HG03025 (cell line): Measurements from ENCODE around the gene PRODH.
"Not testable (repeated sequence)": the region's sequence is repeated elsewhere in the genome, so short reads cannot be mapped to it uniquely, and the experiment has no call there.

Experiments
- ATAC-seq: cut with Tn5 transposase; IDR thresholded peaks from one replicate; pipeline ENCODE4 v1.9.1; 2021; ENCODE audit warnings: mild to moderate bottlenecking, moderate library complexity; ENCODE audit not compliant: unreplicated experiment, low FRiP score

PRODH gene

DNA sequence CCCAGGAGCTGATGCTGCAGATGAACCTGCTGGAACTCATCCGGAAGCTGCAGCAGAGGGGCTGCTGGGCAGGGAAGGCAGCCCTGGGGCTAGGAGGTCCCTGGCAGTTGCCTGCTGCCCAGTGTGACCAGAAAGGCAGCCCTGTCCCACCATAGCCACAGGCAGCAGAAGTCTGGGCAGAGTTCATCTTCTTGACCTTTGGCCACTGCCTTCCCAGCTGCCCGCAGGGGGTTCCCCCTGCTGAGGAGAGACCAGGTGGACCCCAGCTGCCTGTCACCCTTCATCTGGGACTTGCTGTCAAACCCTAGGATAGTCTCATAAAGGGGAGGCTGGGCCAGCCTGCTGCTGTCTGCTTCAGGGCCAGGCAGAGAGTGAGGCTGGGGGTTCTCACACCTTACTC lies 24.6 kb downstream of the PRODH start:
- not testable (repeated sequence) for ATAC-seq

DNA sequence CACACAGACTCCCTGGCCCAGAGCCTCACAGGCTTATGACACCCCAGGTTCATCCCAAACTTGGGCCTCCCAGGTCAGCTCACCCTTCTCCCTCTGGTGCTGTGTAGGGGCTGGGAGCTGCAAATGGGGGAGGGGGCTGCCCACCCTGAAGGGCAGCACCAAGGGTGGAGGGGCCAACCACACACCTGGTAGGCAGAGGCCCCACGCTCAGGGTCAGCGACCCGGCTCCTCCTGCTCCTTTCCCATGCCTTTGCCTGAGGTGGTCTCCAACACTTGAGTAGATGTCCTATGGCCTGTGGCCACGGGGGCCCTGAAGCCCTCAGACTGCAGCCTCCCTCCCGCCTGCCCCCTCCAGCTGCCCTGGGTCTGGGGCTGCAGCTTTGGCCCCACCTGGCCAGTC lies 26.5 kb downstream of the PRODH start:
- ATAC-seq: no peak

DNA sequence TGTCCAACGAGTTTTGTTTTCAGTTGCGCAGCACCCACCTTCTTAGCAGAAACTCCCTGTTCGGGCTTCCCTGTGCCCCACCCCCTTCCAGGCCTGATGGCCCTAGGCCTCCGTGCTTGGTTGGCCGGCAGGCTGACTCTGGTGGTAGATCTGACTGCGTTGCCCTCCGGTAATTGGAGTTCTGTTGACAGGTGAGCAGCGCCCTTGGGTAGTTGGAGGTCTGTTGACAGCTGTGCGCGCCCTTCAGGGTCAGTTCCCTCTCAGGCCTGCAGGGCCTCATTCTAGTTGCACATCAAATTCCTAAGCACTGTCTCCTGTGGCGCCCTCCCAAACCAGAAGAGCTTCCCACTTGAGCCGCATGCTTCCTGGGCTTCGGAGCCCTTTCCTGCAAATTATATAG lies 29.2 kb downstream of the PRODH start:
- ATAC-seq: no peak

DNA sequence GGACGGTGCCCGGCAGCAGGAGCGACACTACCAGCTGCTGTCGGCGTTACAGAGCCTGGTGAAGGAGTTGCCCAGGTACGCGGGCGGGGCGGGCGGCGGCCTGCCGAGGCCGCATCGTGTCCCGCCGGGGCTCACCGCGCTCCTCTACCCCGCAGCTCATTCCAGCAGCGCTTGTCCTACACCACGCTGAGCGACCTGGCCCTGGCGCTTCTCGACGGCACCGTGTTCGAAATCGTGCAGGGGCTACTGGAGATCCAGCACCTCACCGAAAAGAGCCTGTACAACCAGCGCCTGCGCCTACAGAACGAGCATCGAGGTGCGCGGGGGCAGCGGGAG lies 29.7 kb downstream of the PRODH start:
- not testable (repeated sequence) for ATAC-seq

DNA sequence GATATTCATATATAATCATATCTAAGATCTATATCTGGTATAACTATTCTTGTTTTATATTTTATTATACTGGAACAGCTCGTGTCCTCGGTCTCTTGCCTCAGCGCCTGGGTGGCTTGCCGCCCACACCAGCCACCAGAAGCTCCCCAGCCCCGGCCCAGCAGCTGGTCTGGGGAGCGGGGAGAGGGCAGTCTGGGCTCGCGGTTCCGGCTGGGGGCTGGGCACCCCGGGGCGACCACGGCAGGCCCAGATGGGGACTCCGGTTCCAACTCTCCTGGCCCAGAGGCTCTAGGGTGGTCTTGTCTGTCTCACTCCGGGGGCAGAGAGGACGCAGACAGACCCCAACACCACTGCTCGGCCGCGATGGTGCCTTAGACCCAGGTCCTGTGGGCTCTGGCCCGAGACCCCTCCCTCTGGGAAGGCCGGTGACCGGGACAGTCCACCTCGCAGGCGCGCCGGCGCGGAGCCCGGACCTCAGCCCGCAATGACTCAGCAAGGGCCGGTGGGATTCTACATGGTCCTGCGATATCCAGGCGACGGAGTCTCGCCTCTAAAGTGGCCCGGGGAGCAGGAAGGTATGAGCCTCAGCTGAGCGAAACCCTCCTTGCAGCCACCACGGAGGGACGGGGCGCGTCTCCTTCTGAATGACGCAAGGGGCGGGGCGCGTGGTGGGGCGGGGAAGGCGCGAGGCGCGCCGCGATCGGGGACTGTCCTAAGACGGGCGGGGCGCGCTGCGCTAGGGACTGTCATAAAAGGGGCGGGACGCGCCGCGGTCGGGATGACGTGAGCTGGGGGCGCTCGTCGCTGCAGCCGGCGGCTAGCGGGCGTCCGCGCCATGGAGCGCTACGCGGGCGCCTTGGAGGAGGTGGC lies 30.3 kb downstream of the PRODH start, which contains the start of gene DGCR6:
DGCR6 (plus strand) TSS at position 781 of the 870 bp plus-strand sequence; CDS start at position 836, 55 bp downstream.
- ATAC-seq: no peak

DNA sequence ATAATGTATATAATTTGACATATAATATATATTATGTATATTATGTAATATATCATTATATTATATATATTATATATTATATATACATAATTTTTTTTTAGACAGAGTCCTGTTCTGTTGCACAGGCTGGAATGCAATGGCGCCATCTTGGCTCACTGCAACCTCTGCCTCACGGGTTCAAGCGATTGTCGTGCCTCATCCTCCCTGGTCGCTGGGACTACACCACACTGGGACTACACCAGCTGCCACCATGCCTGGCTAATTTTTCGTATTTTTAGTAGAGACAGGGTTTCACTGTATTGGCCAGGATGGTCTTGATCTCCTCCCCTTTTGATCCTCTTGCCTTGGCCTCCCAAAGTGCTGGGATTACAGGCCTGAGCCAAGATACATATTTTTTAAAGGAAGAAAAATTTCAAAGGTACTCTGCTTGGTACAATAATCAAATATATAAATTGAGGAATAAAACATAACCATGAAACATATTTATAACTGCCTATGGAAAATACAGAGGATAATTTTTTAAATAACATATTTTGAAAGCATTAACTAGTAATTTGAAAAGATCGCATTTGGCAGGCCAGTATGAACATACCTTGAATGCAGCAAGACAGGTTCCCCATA lies 39.9 kb downstream of the PRODH start:
- not testable (repeated sequence) for ATAC-seq

DNA sequence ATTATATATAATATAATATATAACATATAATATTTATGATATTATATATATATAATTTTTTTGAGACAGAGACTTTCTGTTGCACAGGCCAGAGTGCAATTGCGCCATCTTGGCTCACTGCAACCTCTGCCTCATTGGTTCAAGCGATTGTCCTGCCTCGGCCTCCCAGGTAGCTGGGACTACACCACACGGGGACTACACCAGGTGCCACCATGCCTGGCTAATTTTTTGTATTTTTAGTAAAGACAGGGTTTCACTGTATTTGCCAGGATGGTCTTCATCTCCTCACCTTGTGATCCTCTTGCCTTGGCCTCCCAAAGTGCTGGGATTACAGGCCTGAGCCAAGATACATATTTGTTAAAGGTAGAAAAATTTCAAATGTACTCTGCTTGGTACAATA lies 42.3 kb downstream of the PRODH start:
- not testable (repeated sequence) for ATAC-seq

DNA sequence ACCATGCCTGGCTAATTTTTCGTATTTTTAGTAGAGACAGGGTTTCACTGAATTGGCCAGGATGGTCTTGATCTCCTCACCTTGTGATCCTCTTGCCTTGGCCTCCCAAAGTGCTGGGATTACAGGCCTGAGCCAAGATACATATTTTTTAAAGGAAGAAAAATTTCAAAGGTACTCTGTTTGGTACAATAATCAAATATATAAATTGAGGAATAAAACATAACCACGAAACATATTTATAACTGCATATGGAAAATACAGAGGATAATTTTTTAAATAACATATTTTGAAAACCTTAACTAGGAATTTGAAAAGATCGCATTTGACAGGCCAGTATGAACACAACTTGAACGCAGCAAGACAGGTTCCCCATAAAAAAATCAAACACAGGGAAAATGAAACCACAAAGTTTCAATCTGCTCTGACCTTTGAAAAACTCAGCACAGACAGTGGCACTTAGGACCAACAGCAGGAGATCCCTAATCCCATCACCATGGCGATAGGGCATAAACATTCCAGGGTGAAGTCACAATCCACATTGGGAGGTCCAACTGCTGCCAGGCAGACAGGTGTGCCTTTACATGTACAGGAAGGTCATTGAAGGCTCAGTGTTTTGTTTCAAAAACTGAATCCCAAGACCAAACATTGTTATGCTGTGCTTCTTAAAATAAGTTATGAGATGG lies 45.4 kb downstream of the PRODH start:
- ATAC-seq: not testable (repeated sequence)

DNA sequence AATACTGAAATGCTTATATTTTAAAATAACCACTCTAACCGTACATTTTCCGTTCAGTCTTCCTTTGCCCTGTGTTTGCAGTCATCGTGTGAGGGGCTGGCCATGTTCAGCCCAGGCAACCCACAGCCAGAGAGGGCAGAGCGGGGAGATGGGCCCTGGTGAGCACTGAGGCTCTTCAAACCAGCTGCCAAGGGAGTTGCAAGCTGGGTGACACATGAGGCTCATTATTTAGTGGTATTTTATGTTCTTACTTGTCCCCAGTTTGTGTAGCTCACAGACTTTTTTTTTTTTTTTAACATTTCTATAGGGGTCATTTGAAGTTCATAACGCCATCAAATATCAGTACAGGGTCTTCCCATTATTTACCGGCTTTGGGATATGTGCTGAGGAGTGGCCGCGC lies 48.0 kb downstream of the PRODH start:
- ATAC-seq: no peak

DNA sequence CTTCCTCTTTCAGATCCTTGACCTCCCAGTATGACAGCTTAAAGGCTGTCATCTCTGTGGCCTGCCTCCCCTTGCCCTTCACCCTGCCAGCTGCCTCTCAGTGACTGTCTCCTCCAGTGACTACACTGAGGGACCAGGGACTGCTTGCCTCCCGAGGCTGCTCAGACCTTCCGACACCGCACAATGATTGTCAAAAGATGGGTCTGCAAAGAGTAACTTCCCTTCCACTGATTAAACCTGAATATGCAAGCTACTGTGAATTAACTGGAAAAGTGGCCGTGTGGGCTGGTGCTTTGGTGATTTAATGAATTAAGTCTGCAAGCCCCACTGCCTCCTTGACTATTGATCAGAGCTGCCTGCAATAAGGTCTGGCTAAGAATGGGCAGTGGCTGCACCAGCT lies 51.6 kb downstream of the PRODH start:
- ATAC-seq: not testable (repeated sequence)

DNA sequence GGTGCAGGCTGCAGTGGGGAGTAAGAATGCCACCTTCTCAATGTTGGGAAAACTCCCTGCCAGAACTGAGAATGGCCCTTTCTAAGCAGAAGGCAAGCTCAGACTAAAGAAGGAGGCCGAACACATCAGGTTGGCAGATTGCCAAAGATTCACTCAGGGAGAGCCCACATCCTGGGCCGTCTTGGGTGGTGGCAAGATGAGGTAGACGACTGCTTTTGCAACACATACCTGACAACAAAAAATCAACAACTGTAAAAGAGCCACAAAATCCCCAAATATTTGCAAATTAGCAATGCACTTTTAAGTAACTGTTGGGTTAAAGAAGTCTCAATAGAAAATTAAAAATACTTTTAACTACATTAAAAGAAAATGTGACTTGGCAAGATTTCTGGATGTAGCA lies 54.8 kb downstream of the PRODH start:
- ATAC-seq: not testable (repeated sequence)
